H1 (cell line): ENCODE data around the gene TCF20. TPM values are rescaled to one million over a fixed set of nuclear protein-coding genes. Genes with fewer than 3 reads are reported as not detected.

ENCODE experiments used
- CTCF ChIA-PET: fragments of 300-600 bp; sonication (Branson Sonifier 250); formaldehyde crosslinking; loops from one replicate; lab custom pipeline; 2021; ENCODE audit not compliant: partially characterized antibody; lab: Charles Lee
- POLR2A ChIA-PET: fragments of 300-600 bp; sonication (Branson Sonifier 250); formaldehyde crosslinking; loops from one replicate; lab custom pipeline; 2021; ENCODE audit warnings: inconsistent platforms; ENCODE audit not compliant: partially characterized antibody; lab: Charles Lee
- DNase-seq, 2 experiments: peaks; one replicate each; pipeline versions ENCODE4 v3.0.0 to v3.0.0-alpha.2; 2010 to 2022; ENCODE audit warnings: low spot score in 2 of 2, low read depth in 1 of 2, mixed read lengths in 1 of 2
- FAIRE-seq: peaks from 2 replicates; lab custom pipeline; 2011; peaks lifted over from hg19 to GRCh38; lab: Jason Lieb, UNC
- H2AFZ ChIP-seq: 2 replicates; pipeline ENCODE4 v1.8.1; 2012; ENCODE audit warnings: low read length, inconsistent platforms
- H2AK5ac ChIP-seq: 2 replicates; pipeline ENCODE4 v1.6.1; 2013; ENCODE audit warnings: low read depth, low read length
- H2BK120ac ChIP-seq: replicated peaks from 2 replicates; pipeline ENCODE3; 2013; ENCODE audit warnings: low read depth, low read length, inconsistent platforms
- H2BK12ac ChIP-seq: 2 replicates; pipeline ENCODE4 v1.6.1; 2013; ENCODE audit warnings: low read depth, low read length
- H2BK15ac ChIP-seq: 2 replicates; pipeline ENCODE4 v1.6.1; 2013; ENCODE audit warnings: low read length
- H2BK20ac ChIP-seq: 2 replicates; pipeline ENCODE4 v1.6.1; 2013; ENCODE audit warnings: low read length
- H2BK5ac ChIP-seq: 2 replicates; pipeline ENCODE4 v1.6.1; 2013; ENCODE audit warnings: low read depth, low read length
- H3K14ac ChIP-seq: 2 replicates; pipeline ENCODE4 v1.6.1; 2013; ENCODE audit warnings: inconsistent platforms; ENCODE audit not compliant: insufficient read length
- H3K18ac ChIP-seq: 2 replicates; pipeline ENCODE4 v1.6.1; 2013; ENCODE audit warnings: low read length; ENCODE audit errors: extremely low read depth
- H3K23ac ChIP-seq: 2 replicates; pipeline ENCODE4 v1.6.1; 2013; ENCODE audit warnings: inconsistent platforms; ENCODE audit not compliant: insufficient read length
- H3K23me2 ChIP-seq: 2 replicates; pipeline ENCODE4 v1.6.1; 2013; ENCODE audit warnings: low read depth, low read length
- H3K27ac ChIP-seq: 2 replicates; pipeline ENCODE4 v1.6.1; 2011; ENCODE audit warnings: low read depth, low read length, inconsistent platforms
- H3K27me3 ChIP-seq, 4 experiments: replicated peaks in 1 of 4; 1 replicate in 1 of 4; 2 replicates in 3 of 4; pipeline versions ENCODE4 v1.6.1 to v1.8.1; 2011 to 2013; ENCODE audit warnings: low read length in 3 of 4, mild to moderate bottlenecking in 3 of 4, inconsistent platforms in 2 of 4, mixed read lengths in 2 of 4, moderate library complexity in 1 of 4; ENCODE audit not compliant: control insufficient read depth in 3 of 4, insufficient read depth in 3 of 4; ENCODE audit errors: extremely low read depth in 1 of 4
- H3K36me3 ChIP-seq, 4 experiments: 2 replicates each; pipeline versions ENCODE4 v1.6.1 to v1.8.1; 2011 to 2013; ENCODE audit warnings: mild to moderate bottlenecking in 4 of 4, low read length in 3 of 4, moderate library complexity in 2 of 4, control low read depth in 1 of 4, inconsistent platforms in 1 of 4; ENCODE audit not compliant: insufficient read depth in 4 of 4, control insufficient read depth in 2 of 4
- H3K4ac ChIP-seq: replicated peaks from 2 replicates; pipeline ENCODE3; 2013; ENCODE audit warnings: low read length, low read depth, mixed read lengths, inconsistent platforms; ENCODE audit not compliant: insufficient read length
- H3K4me1 ChIP-seq, 4 experiments: replicated peaks in 1 of 4; 1 replicate in 1 of 4; 2 replicates in 3 of 4; pipeline versions ENCODE4 v1.6.1 to v1.8.1; 2011 to 2013; ENCODE audit warnings: low read length in 3 of 4, inconsistent platforms in 2 of 4, mixed read lengths in 1 of 4; ENCODE audit not compliant: insufficient read depth in 4 of 4, control insufficient read depth in 3 of 4
- H3K4me2 ChIP-seq, 2 experiments: 2 replicates each; pipeline versions ENCODE4 v1.6.1 to v1.8.1; 2011 to 2013; ENCODE audit warnings: low read depth in 2 of 2, low read length in 2 of 2, control low read depth in 1 of 2, inconsistent platforms in 1 of 2, mild to moderate bottlenecking in 1 of 2; ENCODE audit not compliant: insufficient read depth in 1 of 2
- H3K4me3 ChIP-seq, 4 experiments: fragments of 200-600, 300-600 bp in 1 of 4; sonication (generic), shearing (Covaris generic), sonication (Bioruptor Twin) in 1 of 4; 2 replicates each; pipeline versions ENCODE4 v1.5.1 to v1.8.1; 2011 to 2016; ENCODE audit warnings: low read length in 4 of 4, low read depth in 3 of 4, control low read depth in 2 of 4, inconsistent platforms in 2 of 4, mild to moderate bottlenecking in 2 of 4, mixed read lengths in 1 of 4, moderate library complexity in 1 of 4; ENCODE audit not compliant: insufficient read depth in 2 of 4; ENCODE audit errors: extremely low read depth in 1 of 4
- H3K56ac ChIP-seq: replicated peaks from 2 replicates; pipeline ENCODE3; 2013; ENCODE audit warnings: low read depth, mild to moderate bottlenecking, mixed read lengths, low read length, inconsistent platforms; ENCODE audit not compliant: insufficient read length
- H3K79me1 ChIP-seq: 2 replicates; pipeline ENCODE4 v1.6.1; 2013; ENCODE audit warnings: low read depth, low read length, control low read depth
- H3K79me2 ChIP-seq, 2 experiments: 2 replicates each; pipeline versions ENCODE4 v1.6.1 to v1.8.1; 2012 to 2013; ENCODE audit warnings: low read length in 2 of 2, mild to moderate bottlenecking in 2 of 2, inconsistent platforms in 1 of 2; ENCODE audit not compliant: insufficient read depth in 2 of 2, control insufficient read depth in 1 of 2
- H3K9ac ChIP-seq, 4 experiments: replicated peaks in 1 of 4; 1 replicate in 1 of 4; 2 replicates in 3 of 4; pipeline versions ENCODE4 v1.6.1 to v1.8.1; 2011 to 2013; ENCODE audit warnings: low read depth in 3 of 4, low read length in 3 of 4, control low read depth in 2 of 4, mild to moderate bottlenecking in 2 of 4, moderate library complexity in 2 of 4, inconsistent platforms in 1 of 4; ENCODE audit errors: extremely low read depth in 1 of 4
- H3K9me3 ChIP-seq, 2 experiments: 2 replicates each; pipeline versions ENCODE4 v1.6.1 to v1.8.1; 2012 to 2013; ENCODE audit warnings: mild to moderate bottlenecking in 2 of 2, moderate library complexity in 2 of 2, control low read depth in 1 of 2, inconsistent platforms in 1 of 2, low read depth in 1 of 2, low read length in 1 of 2, mixed read lengths in 1 of 2; ENCODE audit not compliant: insufficient read depth in 2 of 2
- H4K20me1 ChIP-seq, 2 experiments: replicated peaks in 1 of 2; 2 replicates each; pipeline versions ENCODE3 to v1.8.1; 2011 to 2013; ENCODE audit warnings: inconsistent platforms in 2 of 2, low read length in 2 of 2, mild to moderate bottlenecking in 1 of 2; ENCODE audit not compliant: insufficient read depth in 2 of 2, control insufficient read depth in 1 of 2
- H4K5ac ChIP-seq: 2 replicates; pipeline ENCODE4 v1.6.1; 2013; ENCODE audit warnings: low read length, low read depth, mixed read lengths, inconsistent platforms; ENCODE audit not compliant: insufficient read length
- H4K8ac ChIP-seq: 2 replicates; pipeline ENCODE4 v1.8.0; 2013; ENCODE audit warnings: mild to moderate bottlenecking, moderate library complexity, low read length, inconsistent platforms; ENCODE audit not compliant: insufficient read depth; ENCODE audit errors: extremely low read depth
- H4K91ac ChIP-seq: replicated peaks from 2 replicates; pipeline ENCODE3; 2013; ENCODE audit warnings: low read length, mixed read lengths, inconsistent platforms; ENCODE audit not compliant: insufficient read length
- CBX5 ChIP-seq: fragments of 300-800, 300-1000 bp; sonication (generic); IDR thresholded peaks from 2 replicates; pipeline ENCODE4 v1.7.1; 2016; ENCODE audit warnings: antibody characterized with exemption, low read length, low read depth
- EP300 ChIP-seq, 2 experiments: IDR thresholded peaks; 1 replicate in 1 of 2; 2 replicates in 1 of 2; pipeline ENCODE4 v1.6.1; 2011 to 2012; ENCODE audit warnings: low read depth in 2 of 2, low read length in 2 of 2, mild to moderate bottlenecking in 2 of 2, borderline replicate concordance in 1 of 2, inconsistent platforms in 1 of 2, moderate library complexity in 1 of 2
- EZH2 ChIP-seq: fragments of 200-600 bp; sonication (generic); IDR thresholded peaks from 2 replicates; pipeline ENCODE4 v1.7.1; 2012; ENCODE audit warnings: low read depth, mild to moderate bottlenecking, moderate library complexity, low read length, inconsistent platforms; ENCODE audit not compliant: severe bottlenecking
- GTF2F1 ChIP-seq: IDR thresholded peaks from 2 replicates; pipeline ENCODE4 v1.6.1; 2012; ENCODE audit warnings: low read depth, low read length, improper control_type of control experiment, borderline replicate concordance
- HDAC2 ChIP-seq, 2 experiments: fragments of 300-600 bp in 1 of 2; sonication (generic) in 1 of 2; IDR thresholded peaks; 2 replicates each; pipeline ENCODE4 v1.6.1; 2011 to 2012; ENCODE audit warnings: low read depth in 2 of 2, low read length in 2 of 2, mild to moderate bottlenecking in 2 of 2, moderate library complexity in 2 of 2, borderline replicate concordance in 1 of 2, inconsistent platforms in 1 of 2
- KDM4A ChIP-seq: IDR thresholded peaks from one replicate; pipeline ENCODE4 v1.7.1; 2012; ENCODE audit warnings: low read depth, mild to moderate bottlenecking, moderate library complexity, low read length, inconsistent platforms; ENCODE audit not compliant: severe bottlenecking
- NRF1 ChIP-seq: IDR thresholded peaks from 2 replicates; pipeline ENCODE4 v1.6.1; 2011; ENCODE audit warnings: mild to moderate bottlenecking, low read depth, low read length, improper control_type of control experiment
- POLR2A ChIP-seq, 2 experiments: IDR thresholded peaks; 1 replicate in 1 of 2; 2 replicates in 1 of 2; pipeline ENCODE4 v1.6.1; 2011; ENCODE audit warnings: low read depth in 2 of 2, low read length in 2 of 2, mild to moderate bottlenecking in 2 of 2; ENCODE audit errors: control extremely low read depth in 1 of 2
- SIN3A ChIP-seq, 2 experiments: IDR thresholded peaks in 1 of 2; conservative IDR thresholded peaks in 1 of 2; 2 replicates each; pipeline ENCODE4 v1.6.1; 2011 to 2012; ENCODE audit warnings: low read length in 2 of 2, improper control_type of control experiment in 1 of 2, low read depth in 1 of 2, mild to moderate bottlenecking in 1 of 2
- SP2 ChIP-seq: IDR thresholded peaks from 2 replicates; pipeline ENCODE4 v1.6.1; 2012; ENCODE audit warnings: mild to moderate bottlenecking, low read length, inconsistent platforms
- SRF ChIP-seq: IDR thresholded peaks from 2 replicates; pipeline ENCODE4 v1.6.1; 2011; ENCODE audit warnings: mild to moderate bottlenecking, low read depth, low read length, moderate library complexity
- TEAD4 ChIP-seq: IDR thresholded peaks from 2 replicates; pipeline ENCODE4 v1.6.1; 2012; ENCODE audit warnings: low read depth, low read length, inconsistent platforms, mixed read lengths
- WGBS, 2 experiments: shearing (Covaris generic) in 1 of 2; methylation state at CpG; one replicate each; pipeline versions ENCODE4 v1.1.6 to v1.1.7; 2013 to 2015; ENCODE audit warnings: low lambda C conversion rate in 2 of 2, mixed read lengths in 2 of 2, inconsistent platforms in 1 of 2, low coverage in 1 of 2, missing lambda C conversion rate in 1 of 2; ENCODE audit not compliant: insufficient replicate concordance in 2 of 2, insufficient coverage in 1 of 2, insufficient read length in 1 of 2; ENCODE audit errors: extremely low coverage in 1 of 2, missing lambda C conversion rate in 1 of 2; 5-methylcytosine and 5-hydroxymethylcytosine counted together
- polyA plus RNA-seq, 7 experiments: library from polyadenylated mRNA; depleted of rRNA in 3 of 7; stranded (reverse) in 5 of 7; unstranded in 2 of 7; fragments of >200 nt in 5 of 7; fragments of 200-250 nt in 2 of 7; gene quantifications; 1 replicate in 5 of 7; 2 replicates in 1 of 7; 4 replicates in 1 of 7; pipeline versions ENCODE4 v1.2.1 to v1.2.3, GENCODE V29; 2011 to 2013; ENCODE audit warnings: missing spikeins in 2 of 7, mixed read lengths in 2 of 7
- total RNA-seq: library from RNA; stranded (reverse); fragmentation: NEBNext Ultra II Directional; extraction: Animal tissue kit (Norgen Biotek cat#: 25700); gene quantifications from 2 replicates; pipeline ENCODE4 v1.2.1, GENCODE V29; 2021

The TCF20 gene
- total and polyA plus RNA-seq, 2 of the 8 experiments (the other 6 are each of a cell fraction or from before 2014, with no cell fraction given) = 22.0 to 79.8 TPM

GRCh38 chr22:42287174-42287890 lies 16.9 kb upstream of the TCF20 start:
- Histone ChIP-seq H3K4me3 (no peak overlapping the region), H3K27ac (no peak overlapping the region), H3K14ac (no peak overlapping the region), H3K23me2 (peaks cover 6% of the 10 kb centered on the region; the same call in 1 of the 2 replicates), H3K4me1 (peaks cover 6 to 34% (median 17%) of the 10 kb centered on the region in 4 experiments), H3K4ac (no peak overlapping the region), H3K4me2 (no peak overlapping the region), H3K9ac (no peak overlapping the region), H2BK5ac (no peak overlapping the region), H4K91ac (no peak overlapping the region), H2BK20ac (no peak overlapping the region), H2BK12ac (no peak overlapping the region), H2BK120ac (no peak overlapping the region), H3K56ac (no peak overlapping the region), H2AFZ (no peak overlapping the region), H3K27me3 (peaks cover 0 to 34% (median 26%) of the 10 kb centered on the region in 4 experiments; a peak in 6 of 7 replicates), H3K36me3 (no peaks in the 10 kb centered on the region), H4K5ac (no peak overlapping the region), H3K9me3 (no peaks in the 10 kb centered on the region), H3K79me1 (peaks cover 3% of the 10 kb centered on the region; the same call in 1 of the 2 replicates), H3K23ac (no peak overlapping the region), H4K8ac (no peak overlapping the region), H3K18ac (no peak overlapping the region), H2AK5ac (no peak overlapping the region), H2BK15ac (no peak overlapping the region), H3K79me2 (no peaks in the 10 kb centered on the region; a peak in 1 of 4 replicates), H4K20me1 (peaks cover 18 to 28% of the 10 kb centered on the region in 2 experiments)
- CTCF ChIA-PET = interaction anchor here (0.6 to 1.1 kb wide), 8 partner anchors 10 to 346 kb away, joined by 3 to 5 read pairs (median 3); no protein-coding TSS in a partner anchor
- POLR2A ChIA-PET = interaction anchor here (1.0 kb wide), 1 partner anchor 111 kb away, joined by 3 read pairs; no protein-coding TSS in a partner anchor
- 78% methylated on average over 8 of the region's 8 CpGs; no CpG with 5 or more reads in 1 of the 2 experiments for WGBS, 2 experiments
- no peak for FAIRE-seq
- DNase-seq = no peak
- TF ChIP-seq GTF2F1 (no peak), EP300 (IDR thresholded peaks at IDR 0.05; ENCODE audit: borderline replicate concordance in 1 of 2, low read depth in 2 of 2, low read length in 2 of 2) (no peak), CBX5 (no peak), SP2 (no peak), KDM4A (no peak), TEAD4 (no peak), HDAC2 (IDR thresholded peaks at IDR 0.05; ENCODE audit: borderline replicate concordance in 1 of 2, low read depth in 2 of 2, low read length in 2 of 2) (no peak), SRF (no peak), SIN3A (conservative IDR thresholded peaks at IDR 0.05 in 1 of 2, IDR thresholded peaks at IDR 0.05 in 1 of 2; ENCODE audit: low read depth in 1 of 2, low read length in 2 of 2) (no peak), NRF1 (no peak), EZH2 (no peak), POLR2A (IDR thresholded peaks at IDR 0.05; ENCODE audit: control extremely low read depth in 1 of 2, low read depth in 2 of 2, low read length in 2 of 2) (no peak)
